HEK293 (cell line): ENCODE data around the gene MCF2L.

Source experiments
- CTCF ChIA-PET: fragments of 350-600 bp; formaldehyde crosslinking; extraction: SDS; loops from one replicate; lab custom pipeline; 2021; ENCODE audit warnings: antibody characterized with exemption; lab: Yijun Ruan, JAX
- POLR2A ChIA-PET: fragments of 300-600 bp; formaldehyde crosslinking; extraction: SDS; loops from one replicate; lab custom pipeline; 2020; ENCODE audit warnings: antibody characterized with exemption, inconsistent platforms; lab: Yijun Ruan, JAX
- H3K27ac ChIP-seq: fragments of 200-500 bp; sonication (Bioruptor generic); 2 replicates; pipeline ENCODE4 v1.5.1; 2014; ENCODE audit warnings: low read depth, low read length, control low read depth, inconsistent platforms; ENCODE audit errors: extremely low read depth
- H3K36me3 ChIP-seq, 2 experiments: fragments of 200-500 bp in 1 of 2; sonication (Bioruptor generic) in 1 of 2; 1 replicate in 1 of 2; 2 replicates in 1 of 2; pipeline ENCODE4 v1.5.1; 2014 to 2017; ENCODE audit warnings: inconsistent platforms in 2 of 2, low read length in 2 of 2; ENCODE audit not compliant: control insufficient read depth in 2 of 2, insufficient read depth in 1 of 2
- H3K4me1 ChIP-seq: fragments of 200-500 bp; sonication (Bioruptor generic); 2 replicates; pipeline ENCODE4 v1.5.1; 2014; ENCODE audit warnings: mild to moderate bottlenecking, low read length, inconsistent platforms; ENCODE audit not compliant: control insufficient read depth, insufficient read depth
- H3K4me3 ChIP-seq: 2 replicates; pipeline ENCODE4 v1.5.1; 2011; ENCODE audit warnings: low read depth, mild to moderate bottlenecking, control low read depth, low read length, moderate library complexity
- H3K9me3 ChIP-seq: fragments of 200-500 bp; sonication (Bioruptor generic); 2 replicates; pipeline ENCODE4 v1.5.1; 2014; ENCODE audit warnings: low read depth, low read length, inconsistent platforms; ENCODE audit not compliant: control insufficient read depth, insufficient read depth
- GLI2 ChIP-seq: fragments of 450-650 bp; formaldehyde crosslinking; IDR thresholded peaks from 2 replicates; pipeline ENCODE4; 2017; ENCODE audit warnings: missing biosample characterization, missing genetic modification characterization, low read depth, borderline replicate concordance
- GLI4 ChIP-seq: fragments of 450-650 bp; formaldehyde crosslinking; IDR thresholded peaks from 2 replicates; pipeline ENCODE4 v1.5.1; 2016; ENCODE audit warnings: missing biosample characterization, missing genetic modification characterization
- HOXC10 ChIP-seq: sonication (generic); formaldehyde crosslinking; IDR thresholded peaks from 2 replicates; pipeline ENCODE4 v1.8.1; 2023; ENCODE audit warnings: mild to moderate bottlenecking, missing genetic modification reagents
- IKZF3 ChIP-seq: fragments of 450-650 bp; IDR thresholded peaks from 2 replicates; pipeline ENCODE4 v1.5.0; 2018; ENCODE audit warnings: missing biosample characterization, mild to moderate bottlenecking, missing genetic modification characterization, moderate library complexity
- SALL2 ChIP-seq: fragments of 450-650 bp; formaldehyde crosslinking; IDR thresholded peaks from 2 replicates; pipeline ENCODE4 v1.5.0; 2017; ENCODE audit warnings: missing biosample characterization, mild to moderate bottlenecking, missing genetic modification characterization, borderline replicate concordance
- ZBTB49 ChIP-seq: fragments of 450-650 bp; formaldehyde crosslinking; IDR thresholded peaks from 2 replicates; pipeline ENCODE4 v1.5.1; 2016; ENCODE audit warnings: missing biosample characterization, missing genetic modification characterization, low read depth
- ZFHX2 ChIP-seq: fragments of 450-650 bp; formaldehyde crosslinking; conservative IDR thresholded peaks from 2 replicates; pipeline ENCODE4 v1.5.1; 2016; ENCODE audit warnings: missing biosample characterization, missing genetic modification characterization
- ZNF10 ChIP-seq: fragments of 450-650 bp; formaldehyde crosslinking; IDR thresholded peaks from 2 replicates; pipeline ENCODE4 v1.5.1; 2017; ENCODE audit warnings: missing biosample characterization, missing genetic modification characterization
- ZNF121 ChIP-seq: fragments of 450-650 bp; formaldehyde crosslinking; IDR thresholded peaks from 2 replicates; pipeline ENCODE4 v1.5.1; 2016; ENCODE audit warnings: missing biosample characterization, missing genetic modification characterization
- ZNF175 ChIP-seq: fragments of 450-650 bp; formaldehyde crosslinking; IDR thresholded peaks from 2 replicates; pipeline ENCODE4 v1.5.1; 2016; ENCODE audit warnings: missing biosample characterization, missing genetic modification characterization
- ZNF202 ChIP-seq: fragments of 450-650 bp; formaldehyde crosslinking; IDR thresholded peaks from 2 replicates; pipeline ENCODE4 v1.5.1; 2016; ENCODE audit warnings: missing biosample characterization, missing genetic modification characterization, borderline replicate concordance
- ZNF266 ChIP-seq: fragments of 450-650 bp; formaldehyde crosslinking; IDR thresholded peaks from 2 replicates; pipeline ENCODE4 v1.5.1; 2016; ENCODE audit warnings: missing biosample characterization, missing genetic modification characterization, low read depth
- ZNF585B ChIP-seq: fragments of 450-650 bp; formaldehyde crosslinking; IDR thresholded peaks from 2 replicates; pipeline ENCODE4 v1.5.1; 2016; ENCODE audit warnings: missing biosample characterization, missing genetic modification characterization
- ZNF596 ChIP-seq: fragments of 450-650 bp; IDR thresholded peaks from 2 replicates; pipeline ENCODE4 v1.5.0; 2018; ENCODE audit warnings: missing biosample characterization, mild to moderate bottlenecking, missing genetic modification characterization, moderate library complexity
- ZNF664 ChIP-seq: fragments of 450-650 bp; formaldehyde crosslinking; IDR thresholded peaks from 2 replicates; pipeline ENCODE4 v1.5.1; 2016; ENCODE audit warnings: missing biosample characterization, missing genetic modification characterization
- ZNF677 ChIP-seq: fragments of 450-650 bp; IDR thresholded peaks from 2 replicates; pipeline ENCODE4 v1.5.0; 2018; ENCODE audit warnings: missing biosample characterization, mild to moderate bottlenecking, missing genetic modification characterization, moderate library complexity
- ZNF747 ChIP-seq: fragments of 450-650 bp; formaldehyde crosslinking; IDR thresholded peaks from 2 replicates; pipeline ENCODE4 v1.5.1; 2016; ENCODE audit warnings: missing biosample characterization, missing genetic modification characterization
- TF ChIP-seq, protein P1 (sequence below): IDR thresholded peaks from 2 replicates; pipeline ENCODE4 v1.6.1; 2011; ENCODE audit warnings: mild to moderate bottlenecking, low read depth, low read length, borderline replicate concordance
- TF ChIP-seq, protein P2 (sequence below): fragments of 450-650 bp; formaldehyde crosslinking; IDR thresholded peaks from 2 replicates; pipeline ENCODE4 v1.5.1; 2016; ENCODE audit warnings: missing biosample characterization, missing genetic modification characterization
- TF ChIP-seq, protein P3 (sequence below): fragments of 450-650 bp; formaldehyde crosslinking; IDR thresholded peaks from 2 replicates; pipeline ENCODE4 v1.5.1; 2016; ENCODE audit warnings: missing biosample characterization, missing genetic modification characterization

The MCF2L gene

DNA sequence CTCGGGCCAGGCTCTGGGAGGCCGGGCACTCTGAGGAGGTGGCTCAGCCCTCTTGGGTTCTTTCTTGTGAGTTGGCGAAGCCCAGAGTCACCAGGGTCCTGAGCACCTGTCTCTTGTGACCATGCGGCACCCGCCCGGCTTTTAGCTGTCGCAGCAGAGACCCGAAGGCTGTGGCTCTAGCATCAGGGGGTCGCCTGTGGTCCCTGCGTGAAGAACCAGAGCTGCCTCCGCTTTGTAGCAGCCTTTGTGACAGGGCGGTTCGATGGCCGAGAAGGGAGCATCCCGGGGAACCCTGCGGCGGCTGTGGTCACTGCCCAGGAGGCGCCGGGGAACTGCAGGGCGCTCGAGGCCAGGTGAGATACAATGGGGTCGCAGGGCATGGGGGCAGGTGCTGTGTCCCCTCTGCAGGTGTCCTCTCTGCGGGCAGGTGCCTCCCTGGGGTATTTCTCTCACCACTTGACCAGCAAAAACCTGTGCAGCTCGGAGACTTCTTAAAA, 10.4 kb downstream of the MCF2L start (continued):
- TF ChIP-seq SALL2 (tag by site-specific recombination), result no peak

GRCh38 chr13:112980434-112980833, 11.4 kb downstream of the MCF2L start:
- H3K4me3 ChIP-seq, result no peak overlapping the region
- TF ChIP-seq ZNF266 (tag by site-specific recombination) (no peak), GLI4 (no peak), ZFHX2 (tag by site-specific recombination) (peak; percentile 31; the same call in 1 of the 2 replicates), ZNF747 (tag by site-specific recombination) (no peak), ZNF175 (tag by site-specific recombination) (no peak)
- TF ChIP-seq, protein P1, sequence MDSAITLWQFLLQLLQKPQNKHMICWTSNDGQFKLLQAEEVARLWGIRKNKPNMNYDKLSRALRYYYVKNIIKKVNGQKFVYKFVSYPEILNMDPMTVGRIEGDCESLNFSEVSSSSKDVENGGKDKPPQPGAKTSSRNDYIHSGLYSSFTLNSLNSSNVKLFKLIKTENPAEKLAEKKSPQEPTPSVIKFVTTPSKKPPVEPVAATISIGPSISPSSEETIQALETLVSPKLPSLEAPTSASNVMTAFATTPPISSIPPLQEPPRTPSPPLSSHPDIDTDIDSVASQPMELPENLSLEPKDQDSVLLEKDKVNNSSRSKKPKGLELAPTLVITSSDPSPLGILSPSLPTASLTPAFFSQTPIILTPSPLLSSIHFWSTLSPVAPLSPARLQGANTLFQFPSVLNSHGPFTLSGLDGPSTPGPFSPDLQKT, result no peak
- H3K36me3 ChIP-seq, result no peaks in the 10 kb centered on the region
- H3K9me3 ChIP-seq, result no peaks in the 10 kb centered on the region
- H3K27ac ChIP-seq, result no peak overlapping the region
- no peaks in the 10 kb centered on the region for H3K4me1 ChIP-seq
- ChIA-PET POLR2A (no interaction called here), CTCF (interaction anchor here (0.6 kb wide), 1 partner anchor 154 kb away, joined by 3 read pairs; no protein-coding TSS in a partner anchor)

- no peak overlapping the region for H3K27ac ChIP-seq
- ChIA-PET CTCF (interaction anchor here (0.6 to 0.7 kb wide), 2 partner anchors 11 to 153 kb away, joined by 3 to 4 read pairs; no protein-coding TSS in a partner anchor), POLR2A (no interaction called here)
- no peak overlapping the region for H3K4me3 ChIP-seq
- H3K9me3 ChIP-seq, result no peaks in the 10 kb centered on the region
- no peaks in the 10 kb centered on the region for H3K4me1 ChIP-seq
- H3K36me3 ChIP-seq, result no peaks in the 10 kb centered on the region
- TF ChIP-seq ZNF121 (tag by site-specific recombination), result no peak
- TF ChIP-seq ZNF175 (tag by site-specific recombination), result no peak
- TF ChIP-seq ZNF664, result no peak
- no peak for TF ChIP-seq ZNF596 (tag by site-specific recombination)
- TF ChIP-seq ZNF585B (tag by site-specific recombination), result no peak
- TF ChIP-seq ZNF202 (tag by site-specific recombination), result no peak
- TF ChIP-seq, protein P2, sequence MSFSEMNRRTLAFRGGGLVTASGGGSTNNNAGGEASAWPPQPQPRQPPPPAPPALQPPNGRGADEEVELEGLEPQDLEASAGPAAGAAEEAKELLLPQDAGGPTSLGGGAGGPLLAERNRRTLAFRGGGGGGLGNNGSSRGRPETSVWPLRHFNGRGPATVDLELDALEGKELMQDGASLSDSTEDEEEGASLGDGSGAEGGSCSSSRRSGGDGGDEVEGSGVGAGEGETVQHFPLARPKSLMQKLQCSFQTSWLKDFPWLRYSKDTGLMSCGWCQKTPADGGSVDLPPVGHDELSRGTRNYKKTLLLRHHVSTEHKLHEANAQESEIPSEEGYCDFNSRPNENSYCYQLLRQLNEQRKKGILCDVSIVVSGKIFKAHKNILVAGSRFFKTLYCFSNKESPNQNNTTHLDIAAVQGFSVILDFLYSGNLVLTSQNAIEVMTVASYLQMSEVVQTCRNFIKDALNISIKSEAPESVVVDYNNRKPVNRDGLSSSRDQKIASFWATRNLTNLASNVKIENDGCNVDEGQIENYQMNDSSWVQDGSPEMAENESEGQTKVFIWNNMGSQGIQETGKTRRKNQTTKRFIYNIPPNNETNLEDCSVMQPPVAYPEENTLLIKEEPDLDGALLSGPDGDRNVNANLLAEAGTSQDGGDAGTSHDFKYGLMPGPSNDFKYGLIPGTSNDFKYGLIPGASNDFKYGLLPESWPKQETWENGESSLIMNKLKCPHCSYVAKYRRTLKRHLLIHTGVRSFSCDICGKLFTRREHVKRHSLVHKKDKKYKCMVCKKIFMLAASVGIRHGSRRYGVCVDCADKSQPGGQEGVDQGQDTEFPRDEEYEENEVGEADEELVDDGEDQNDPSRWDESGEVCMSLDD (tag by site-specific recombination), result no peak
- no peak for TF ChIP-seq IKZF3 (tag by site-specific recombination)
- TF ChIP-seq ZBTB49 (tag by site-specific recombination), result no peak
- no peak for TF ChIP-seq ZNF677
- TF ChIP-seq HOXC10 (CRISPR knock-in tag), result no peak
- TF ChIP-seq GLI2 (tag by site-specific recombination), result no peak
- TF ChIP-seq, protein P3, sequence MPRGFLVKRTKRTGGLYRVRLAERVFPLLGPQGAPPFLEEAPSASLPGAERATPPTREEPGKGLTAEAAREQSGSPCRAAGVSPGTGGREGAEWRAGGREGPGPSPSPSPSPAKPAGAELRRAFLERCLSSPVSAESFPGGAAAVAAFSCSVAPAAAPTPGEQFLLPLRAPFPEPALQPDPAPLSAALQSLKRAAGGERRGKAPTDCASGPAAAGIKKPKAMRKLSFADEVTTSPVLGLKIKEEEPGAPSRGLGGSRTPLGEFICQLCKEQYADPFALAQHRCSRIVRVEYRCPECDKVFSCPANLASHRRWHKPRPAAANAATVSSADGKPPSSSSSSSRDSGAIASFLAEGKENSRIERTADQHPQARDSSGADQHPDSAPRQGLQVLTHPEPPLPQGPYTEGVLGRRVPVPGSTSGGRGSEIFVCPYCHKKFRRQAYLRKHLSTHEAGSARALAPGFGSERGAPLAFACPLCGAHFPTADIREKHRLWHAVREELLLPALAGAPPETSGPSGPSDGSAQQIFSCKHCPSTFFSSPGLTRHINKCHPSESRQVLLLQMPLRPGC (tag by site-specific recombination), result no peak
- TF ChIP-seq ZNF10 (tag by site-specific recombination), result no peak
Observed at GRCh38 chr13:112981451-112981850, 12.4 kb downstream of the MCF2L start.
